ENCODE data around the gene ACSL1. TPM values are rescaled to one million over a fixed set of nuclear protein-coding genes. Genes with fewer than 3 reads are reported as not detected.

The ACSL1 gene
- polyA plus RNA-seq, 1 donor from 2014 or later, result 30.7 TPM

DNA sequence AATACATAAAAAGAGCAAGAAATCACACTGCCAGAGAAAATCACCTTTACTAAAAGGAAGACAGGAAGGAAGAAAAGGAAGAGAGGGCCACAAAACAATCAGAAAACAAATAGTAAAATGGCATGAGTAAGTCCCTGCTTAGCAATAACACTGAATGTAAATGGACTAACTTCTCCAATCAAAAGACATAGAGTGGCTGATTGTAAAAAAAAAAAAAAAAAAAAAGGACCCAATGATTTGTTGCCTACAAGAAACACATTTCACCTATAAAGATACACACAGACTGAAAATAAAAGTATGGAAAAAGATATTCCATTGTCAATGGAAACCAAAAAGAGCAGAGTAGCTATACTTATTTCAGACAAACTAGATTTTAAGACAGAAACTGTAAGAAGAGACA lies 104.5 kb downstream of the ACSL1 start:
- no peak overlapping the region for H3K4me2 ChIP-seq (ENCODE audit: low read length)
- no peaks in the 10 kb centered on the region for H3K27me3 ChIP-seq (ENCODE audit: insufficient read depth, low read depth, low read length)
- no peaks in the 10 kb centered on the region for H3K9me3 ChIP-seq (ENCODE audit: low read length)
- no peaks in the 10 kb centered on the region for H3K79me2 ChIP-seq (replicated peaks; ENCODE audit: insufficient read depth, low read length)
- H2AFZ ChIP-seq (ENCODE audit: low read depth, low read length), result no peak overlapping the region
- H4K20me1 ChIP-seq (ENCODE audit: insufficient read depth), result no peaks in the 10 kb centered on the region
- H3K9ac ChIP-seq (ENCODE audit: low read length), result no peak overlapping the region
- no peaks in the 10 kb centered on the region for H3K9me2 ChIP-seq (ENCODE audit: insufficient read depth, low read length)
- H3F3A ChIP-seq (ENCODE audit: insufficient read depth, low read length, poor library complexity, severe bottlenecking), result no peaks in the 10 kb centered on the region
- TF ChIP-seq, protein P1, sequence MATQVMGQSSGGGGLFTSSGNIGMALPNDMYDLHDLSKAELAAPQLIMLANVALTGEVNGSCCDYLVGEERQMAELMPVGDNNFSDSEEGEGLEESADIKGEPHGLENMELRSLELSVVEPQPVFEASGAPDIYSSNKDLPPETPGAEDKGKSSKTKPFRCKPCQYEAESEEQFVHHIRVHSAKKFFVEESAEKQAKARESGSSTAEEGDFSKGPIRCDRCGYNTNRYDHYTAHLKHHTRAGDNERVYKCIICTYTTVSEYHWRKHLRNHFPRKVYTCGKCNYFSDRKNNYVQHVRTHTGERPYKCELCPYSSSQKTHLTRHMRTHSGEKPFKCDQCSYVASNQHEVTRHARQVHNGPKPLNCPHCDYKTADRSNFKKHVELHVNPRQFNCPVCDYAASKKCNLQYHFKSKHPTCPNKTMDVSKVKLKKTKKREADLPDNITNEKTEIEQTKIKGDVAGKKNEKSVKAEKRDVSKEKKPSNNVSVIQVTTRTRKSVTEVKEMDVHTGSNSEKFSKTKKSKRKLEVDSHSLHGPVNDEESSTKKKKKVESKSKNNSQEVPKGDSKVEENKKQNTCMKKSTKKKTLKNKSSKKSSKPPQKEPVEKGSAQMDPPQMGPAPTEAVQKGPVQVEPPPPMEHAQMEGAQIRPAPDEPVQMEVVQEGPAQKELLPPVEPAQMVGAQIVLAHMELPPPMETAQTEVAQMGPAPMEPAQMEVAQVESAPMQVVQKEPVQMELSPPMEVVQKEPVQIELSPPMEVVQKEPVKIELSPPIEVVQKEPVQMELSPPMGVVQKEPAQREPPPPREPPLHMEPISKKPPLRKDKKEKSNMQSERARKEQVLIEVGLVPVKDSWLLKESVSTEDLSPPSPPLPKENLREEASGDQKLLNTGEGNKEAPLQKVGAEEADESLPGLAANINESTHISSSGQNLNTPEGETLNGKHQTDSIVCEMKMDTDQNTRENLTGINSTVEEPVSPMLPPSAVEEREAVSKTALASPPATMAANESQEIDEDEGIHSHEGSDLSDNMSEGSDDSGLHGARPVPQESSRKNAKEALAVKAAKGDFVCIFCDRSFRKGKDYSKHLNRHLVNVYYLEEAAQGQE (IDR thresholded peaks at IDR 0.05; ENCODE audit: borderline replicate concordance), result no peak
- H3K27ac ChIP-seq (ENCODE audit: low read length), result no peak overlapping the region
- no peak overlapping the region for H3K4me3 ChIP-seq (ENCODE audit: low read length)
- no peaks in the 10 kb centered on the region for H3K36me3 ChIP-seq (ENCODE audit: insufficient read depth, low read length)

DNA sequence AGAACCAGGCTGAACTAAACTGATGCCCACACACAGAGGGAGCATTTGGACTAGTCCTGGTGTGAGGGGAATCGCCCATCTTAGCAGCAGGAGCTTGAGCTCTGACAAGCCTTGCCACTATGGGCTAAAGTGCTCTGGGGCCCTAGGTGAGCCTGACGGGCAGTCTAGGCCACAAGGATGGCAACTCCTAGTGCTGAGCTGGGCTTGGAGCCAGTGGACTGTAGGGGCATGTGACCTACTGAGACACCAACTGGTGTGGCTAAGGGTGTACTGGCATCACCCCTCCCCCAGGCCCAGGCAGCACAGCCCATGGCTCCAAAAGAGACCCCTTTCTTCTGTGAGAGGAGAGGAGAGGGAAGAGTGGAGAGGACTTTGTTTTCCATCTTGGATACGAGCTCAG lies 106.4 kb downstream of the ACSL1 start:
- TF ChIP-seq EZH2 (IDR thresholded peaks at IDR 0.05; ENCODE audit: borderline replicate concordance, insufficient read depth, low read length, poor library complexity, severe bottlenecking) (no peak), SMC3 (conservative IDR thresholded peaks at IDR 0.05; ENCODE audit: poor library complexity) (no peak)
- Histone ChIP-seq H3K27ac (ENCODE audit: low read length) (no peak overlapping the region), H3K27me3 (ENCODE audit: insufficient read depth, low read depth, low read length) (no peaks in the 10 kb centered on the region), H3K9me3 (ENCODE audit: low read length) (no peaks in the 10 kb centered on the region), H3F3A (ENCODE audit: insufficient read depth, low read length, poor library complexity, severe bottlenecking) (no peaks in the 10 kb centered on the region), H3K4me3 (ENCODE audit: low read length) (no peak overlapping the region), H4K20me1 (ENCODE audit: insufficient read depth) (no peaks in the 10 kb centered on the region), H3K79me2 (replicated peaks; ENCODE audit: insufficient read depth, low read length) (no peaks in the 10 kb centered on the region), H3K9ac (ENCODE audit: low read length) (no peak overlapping the region), H2AFZ (ENCODE audit: low read depth, low read length) (no peak overlapping the region), H3K9me2 (ENCODE audit: insufficient read depth, low read length) (no peaks in the 10 kb centered on the region), H3K36me3 (ENCODE audit: insufficient read depth, low read length) (no peaks in the 10 kb centered on the region), H3K4me2 (ENCODE audit: low read length) (no peak overlapping the region)

DNA sequence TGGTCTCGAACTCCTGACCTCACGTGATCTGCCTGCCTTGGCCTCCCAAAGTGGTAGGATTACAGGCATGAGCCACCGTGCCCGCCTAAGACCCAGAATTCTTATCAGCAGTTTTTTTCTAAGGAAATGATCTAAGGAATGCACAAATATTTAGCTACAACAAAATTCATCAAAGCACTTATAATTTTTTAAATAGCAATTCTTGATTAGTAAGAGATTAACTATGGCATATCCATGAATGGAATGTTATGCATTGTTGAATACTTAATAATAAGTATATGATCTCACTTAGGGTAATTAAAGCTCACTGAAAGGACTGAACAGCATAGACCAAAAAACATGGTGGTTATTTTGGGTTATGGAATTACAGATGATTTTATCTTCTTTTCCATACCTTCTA lies 110.2 kb downstream of the ACSL1 start:
- Histone ChIP-seq H3K4me3 (ENCODE audit: low read length) (no peak overlapping the region), H3F3A (ENCODE audit: insufficient read depth, low read length, poor library complexity, severe bottlenecking) (no peaks in the 10 kb centered on the region), H3K9me2 (ENCODE audit: insufficient read depth, low read length) (no peaks in the 10 kb centered on the region), H3K4me2 (ENCODE audit: low read length) (no peak overlapping the region), H3K36me3 (ENCODE audit: insufficient read depth, low read length) (no peaks in the 10 kb centered on the region), H3K27me3 (ENCODE audit: insufficient read depth, low read depth, low read length) (no peaks in the 10 kb centered on the region), H3K79me2 (replicated peaks; ENCODE audit: insufficient read depth, low read length) (no peaks in the 10 kb centered on the region), H4K20me1 (ENCODE audit: insufficient read depth) (no peaks in the 10 kb centered on the region), H3K9me3 (ENCODE audit: low read length) (no peaks in the 10 kb centered on the region), H3K27ac (ENCODE audit: low read length) (no peak overlapping the region), H3K9ac (ENCODE audit: low read length) (no peak overlapping the region), H2AFZ (ENCODE audit: low read depth, low read length) (no peak overlapping the region)
- TF ChIP-seq POLR2AphosphoS5 (IDR thresholded peaks at IDR 0.05) (no peak), MXI1 (conservative IDR thresholded peaks at IDR 0.05; ENCODE audit: poor library complexity, severe bottlenecking) (no peak), EZH2 (IDR thresholded peaks at IDR 0.05; ENCODE audit: borderline replicate concordance, insufficient read depth, low read length, poor library complexity, severe bottlenecking) (no peak), RAD21 (conservative IDR thresholded peaks at IDR 0.05) (no peak), TAF1 (IDR thresholded peaks at IDR 0.05; ENCODE audit: low read depth) (no peak)

DNA sequence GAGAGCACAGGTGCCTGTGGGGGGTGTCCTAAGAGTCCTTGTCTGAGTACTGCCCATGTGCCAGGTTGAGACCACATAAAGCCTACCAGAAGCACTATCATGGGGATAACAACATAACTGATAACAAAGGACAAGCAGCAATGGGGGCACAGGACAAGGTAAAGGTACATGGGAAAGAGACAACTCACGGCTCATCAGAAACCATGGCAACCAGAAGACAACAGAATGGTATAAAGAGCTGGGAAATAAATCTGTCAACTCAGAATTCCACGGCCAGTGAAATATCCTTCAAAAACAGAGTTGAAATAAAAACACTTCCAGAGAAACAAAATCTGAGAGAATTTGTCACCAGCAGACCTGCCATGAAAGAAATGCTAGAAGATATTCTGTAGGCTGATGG lies 111.9 kb downstream of the ACSL1 start:
- Histone ChIP-seq H3K79me2 (replicated peaks; ENCODE audit: insufficient read depth, low read length) (no peaks in the 10 kb centered on the region), H3K9me3 (ENCODE audit: low read length) (no peaks in the 10 kb centered on the region), H3K4me3 (ENCODE audit: low read length) (no peak overlapping the region), H3F3A (ENCODE audit: insufficient read depth, low read length, poor library complexity, severe bottlenecking) (no peaks in the 10 kb centered on the region), H3K9me2 (ENCODE audit: insufficient read depth, low read length) (no peaks in the 10 kb centered on the region), H3K9ac (ENCODE audit: low read length) (no peak overlapping the region), H4K20me1 (ENCODE audit: insufficient read depth) (no peaks in the 10 kb centered on the region), H3K27ac (ENCODE audit: low read length) (no peak overlapping the region), H3K27me3 (ENCODE audit: insufficient read depth, low read depth, low read length) (no peaks in the 10 kb centered on the region), H2AFZ (ENCODE audit: low read depth, low read length) (no peak overlapping the region), H3K36me3 (ENCODE audit: insufficient read depth, low read length) (no peaks in the 10 kb centered on the region), H3K4me2 (ENCODE audit: low read length) (no peak overlapping the region)
- TF ChIP-seq, protein P2, sequence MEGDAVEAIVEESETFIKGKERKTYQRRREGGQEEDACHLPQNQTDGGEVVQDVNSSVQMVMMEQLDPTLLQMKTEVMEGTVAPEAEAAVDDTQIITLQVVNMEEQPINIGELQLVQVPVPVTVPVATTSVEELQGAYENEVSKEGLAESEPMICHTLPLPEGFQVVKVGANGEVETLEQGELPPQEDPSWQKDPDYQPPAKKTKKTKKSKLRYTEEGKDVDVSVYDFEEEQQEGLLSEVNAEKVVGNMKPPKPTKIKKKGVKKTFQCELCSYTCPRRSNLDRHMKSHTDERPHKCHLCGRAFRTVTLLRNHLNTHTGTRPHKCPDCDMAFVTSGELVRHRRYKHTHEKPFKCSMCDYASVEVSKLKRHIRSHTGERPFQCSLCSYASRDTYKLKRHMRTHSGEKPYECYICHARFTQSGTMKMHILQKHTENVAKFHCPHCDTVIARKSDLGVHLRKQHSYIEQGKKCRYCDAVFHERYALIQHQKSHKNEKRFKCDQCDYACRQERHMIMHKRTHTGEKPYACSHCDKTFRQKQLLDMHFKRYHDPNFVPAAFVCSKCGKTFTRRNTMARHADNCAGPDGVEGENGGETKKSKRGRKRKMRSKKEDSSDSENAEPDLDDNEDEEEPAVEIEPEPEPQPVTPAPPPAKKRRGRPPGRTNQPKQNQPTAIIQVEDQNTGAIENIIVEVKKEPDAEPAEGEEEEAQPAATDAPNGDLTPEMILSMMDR (IDR thresholded peaks at IDR 0.05; ENCODE audit: poor library complexity, severe bottlenecking), result no peak
- no peak for TF ChIP-seq EZH2 (IDR thresholded peaks at IDR 0.05; ENCODE audit: borderline replicate concordance, insufficient read depth, low read length, poor library complexity, severe bottlenecking)
- no peak for TF ChIP-seq MXI1 (conservative IDR thresholded peaks at IDR 0.05; ENCODE audit: poor library complexity, severe bottlenecking)
- TF ChIP-seq SMC3 (conservative IDR thresholded peaks at IDR 0.05; ENCODE audit: poor library complexity), result no peak
- TF ChIP-seq RAD21 (conservative IDR thresholded peaks at IDR 0.05), result no peak
- TF ChIP-seq EP300 (conservative IDR thresholded peaks at IDR 0.05; ENCODE audit: poor library complexity, severe bottlenecking), result no peak
- TF ChIP-seq TAF1 (IDR thresholded peaks at IDR 0.05; ENCODE audit: low read depth), result no peak
- TF ChIP-seq, protein P1 (IDR thresholded peaks at IDR 0.05; ENCODE audit: borderline replicate concordance), result no peak
- no peak for TF ChIP-seq POLR2AphosphoS5 (IDR thresholded peaks at IDR 0.05)
